K562 (cell line): ENCODE results near the gene ABR. TPM values are rescaled to one million over a fixed set of nuclear protein-coding genes. Genes with fewer than 3 reads are reported as not detected.

Source experiments
- ATAC-seq: fragments of 200-7000 bp; cut with Tn5 transposase; 3 replicates; pipeline ENCODE4 v1.9.1; 2020; ENCODE audit warnings: moderate library complexity
- BruUV-seq: library from RNA; stranded (reverse); fragments of 400-500 nt; replicated peaks from 2 replicates; lab custom pipeline; 2021; lab: Mats Ljungman, UMichigan
- CTCF ChIA-PET: fragments of 300-600 bp; formaldehyde crosslinking; extraction: SDS; loops from one replicate; lab custom pipeline; 2021; ENCODE audit warnings: low intra/inter-chr PET ratio; lab: Yijun Ruan, JAX
- POLR2A ChIA-PET: fragments of 300-600, 350-650 bp; sonication (Branson Sonifier 250); formaldehyde crosslinking; extraction: SDS; loops from one replicate; lab custom pipeline; 2021; ENCODE audit warnings: antibody characterized with exemption, inconsistent platforms; lab: Yijun Ruan, JAX
- DNase-seq, 4 experiments: peaks; one replicate each; pipeline versions ENCODE4 v3.0.0 to v3.0.0-alpha.2; 2011 to 2018; ENCODE audit warnings: low spot score in 3 of 4, mixed read lengths in 3 of 4; ENCODE audit errors: extremely low read depth in 1 of 4
- FAIRE-seq: peaks from 2 replicates; lab custom pipeline; 2011; peaks lifted over from hg19 to GRCh38; lab: Jason Lieb, UNC
- H2AFZ ChIP-seq: 2 replicates; pipeline ENCODE4 v1.6.0; 2011; ENCODE audit warnings: low read depth, low read length, control low read depth, inconsistent platforms
- H3K27ac ChIP-seq: fragments of 200-600 bp; 3 replicates; pipeline ENCODE4 v1.8.0; 2011; ENCODE audit warnings: low read depth, mild to moderate bottlenecking, control low read depth, inconsistent platforms, low read length, moderate library complexity, mixed read lengths; ENCODE audit errors: extremely low read depth
- H3K27me3 ChIP-seq, 2 experiments: fragments of 300-600 bp in 1 of 2; 2 replicates in 1 of 2; 3 replicates in 1 of 2; pipeline versions ENCODE4 v1.6.0 to v1.8.0; 2011; ENCODE audit warnings: inconsistent platforms in 2 of 2, low read length in 2 of 2, mild to moderate bottlenecking in 1 of 2, mixed read lengths in 1 of 2, moderate library complexity in 1 of 2; ENCODE audit not compliant: control insufficient read depth in 2 of 2, insufficient read depth in 2 of 2
- H3K36me3 ChIP-seq: fragments of 300-600 bp; 3 replicates; pipeline ENCODE4 v1.8.0; 2011; ENCODE audit warnings: mild to moderate bottlenecking, low read length, inconsistent platforms; ENCODE audit not compliant: control insufficient read depth, insufficient read depth
- H3K4me1 ChIP-seq, 2 experiments: fragments of 200-600 bp in 1 of 2; replicated peaks in 1 of 2; 2 replicates in 1 of 2; 3 replicates in 1 of 2; pipeline versions ENCODE4 v1.5.1 to v1.8.0; 2011; ENCODE audit warnings: inconsistent platforms in 2 of 2, low read length in 2 of 2, mild to moderate bottlenecking in 1 of 2, mixed read lengths in 1 of 2, moderate library complexity in 1 of 2; ENCODE audit not compliant: control insufficient read depth in 2 of 2, insufficient read depth in 2 of 2
- H3K4me2 ChIP-seq: 2 replicates; pipeline ENCODE4 v1.6.1; 2011; ENCODE audit warnings: low read length, control low read depth, inconsistent platforms, mixed read lengths; ENCODE audit not compliant: insufficient read depth
- H3K4me3 ChIP-seq: fragments of 200-600 bp; sonication (generic), shearing (Covaris generic); 2 replicates; pipeline ENCODE4 v1.5.1; 2016; ENCODE audit warnings: control low read depth, inconsistent platforms
- H3K79me2 ChIP-seq: fragments of 200-600 bp; 3 replicates; pipeline ENCODE4 v1.8.0; 2011; ENCODE audit warnings: low read length, inconsistent platforms; ENCODE audit not compliant: control insufficient read depth, insufficient read depth
- H3K9ac ChIP-seq, 2 experiments: 2 replicates each; pipeline versions ENCODE4 v1.6.0 to v1.6.1; 2011; ENCODE audit warnings: low read depth in 2 of 2, low read length in 2 of 2, control low read depth in 1 of 2, inconsistent platforms in 1 of 2, mild to moderate bottlenecking in 1 of 2, mixed read lengths in 1 of 2; ENCODE audit not compliant: insufficient read depth in 1 of 2
- H3K9me1 ChIP-seq: one replicate; pipeline ENCODE4 v1.6.0; 2011; ENCODE audit warnings: inconsistent platforms, mild to moderate bottlenecking, low read length, moderate library complexity; ENCODE audit not compliant: control insufficient read depth, insufficient read depth
- H3K9me3 ChIP-seq: replicated peaks from 2 replicates; pipeline ENCODE4 v1.5.1; 2011; ENCODE audit warnings: low read depth, low read length, inconsistent platforms; ENCODE audit not compliant: control insufficient read depth, insufficient read depth
- H4K20me1 ChIP-seq: replicated peaks from 2 replicates; pipeline ENCODE4 v1.6.1; 2011; ENCODE audit warnings: low read length, inconsistent platforms, mixed read lengths; ENCODE audit not compliant: control insufficient read depth, insufficient read depth
- AFF1 ChIP-seq, 2 experiments: fragments of 450-650 bp; IDR thresholded peaks; 2 replicates each; pipeline ENCODE4 v1.6.1; 2018; ENCODE audit warnings: mild to moderate bottlenecking in 2 of 2, low read depth in 1 of 2; ENCODE audit not compliant: partially characterized antibody in 2 of 2
- NFIX ChIP-seq: fragments of 250-450 bp; sonication (Bioruptor Pico); IDR thresholded peaks from 2 replicates; pipeline ENCODE4 v1.4.0; 2020; ENCODE audit warnings: low read depth, mild to moderate bottlenecking, moderate library complexity
- SMC3 ChIP-seq: conservative IDR thresholded peaks from 2 replicates; pipeline ENCODE4 v1.6.1; 2011; ENCODE audit warnings: low read depth, low read length, improper control_type of control experiment; ENCODE audit not compliant: insufficient read depth
- SRSF7 ChIP-seq: fragments of 200-400 bp; formaldehyde crosslinking; optimal IDR thresholded peaks from 2 replicates; pipeline ENCODE3; 2017; ENCODE audit warnings: mild to moderate bottlenecking, low read depth, low read length
- ZNF311 ChIP-seq: fragments of 250-450 bp; sonication (Bioruptor Pico); IDR thresholded peaks from 2 replicates; pipeline ENCODE4 v1.4.0; 2020; ENCODE audit warnings: mild to moderate bottlenecking, moderate library complexity
- ZNF583 ChIP-seq: fragments of 250-450 bp; sonication (Bioruptor Pico); IDR thresholded peaks from 2 replicates; pipeline ENCODE4 v1.4.0; 2020
- WGBS: fragments of 100-300 bp; shearing (Covaris generic); methylation state at CpG from one replicate; pipeline ENCODE4 v1.1.6; 2016; ENCODE audit warnings: low coverage, mixed read lengths; ENCODE audit not compliant: insufficient coverage; ENCODE audit errors: missing lambda C conversion rate; 5-methylcytosine and 5-hydroxymethylcytosine counted together
- in situ Hi-C: fragments of 300-500 bp; cut with MboI; formaldehyde crosslinking; loops from 4 replicates; pipeline ENCODE4 v1.15.0; 2018; ENCODE audit warnings: inconsistent platforms, mixed read lengths
- intact Hi-C: fragments of 100-400 bp; cut with micrococcal nuclease; formaldehyde crosslinking; loops from 2 replicates; pipeline ENCODE4 v1.14.2; 2022
- polyA plus RNA-seq, 8 experiments: library from polyadenylated mRNA; depleted of rRNA in 4 of 8; stranded (reverse) in 5 of 8; unstranded in 3 of 8; fragments of >200 nt; fragmentation: Nextera tagmentation in 2 of 8; fragmentation: Illumina TruSeq in 1 of 8; extraction: Ambion mirVana in 2 of 8; extraction: Trizol in 1 of 8; gene quantifications; 2 replicates each; pipeline versions ENCODE4 v1.2.1 to v1.2.3, GENCODE V29; 2011 to 2014; ENCODE audit warnings: inconsistent platforms in 1 of 8, missing spikeins in 1 of 8
- total RNA-seq, 7 experiments: library from RNA; depleted of rRNA in 6 of 7; stranded (reverse); fragments of >200 nt in 6 of 7; fragmentation: Illumina TruSeq in 2 of 7; extraction: Trizol in 2 of 7; gene quantifications; 2 replicates each; pipeline versions ENCODE4 v1.2.1 to v1.2.3, GENCODE V29; 2011 to 2021; ENCODE audit warnings: low replicate concordance in 1 of 7
- TF ChIP-seq, protein P1 (sequence below): fragments of 450-650 bp; formaldehyde crosslinking; conservative IDR thresholded peaks from 2 replicates; pipeline ENCODE4 v1.4.0; 2022; ENCODE audit warnings: mild to moderate bottlenecking, missing genetic modification characterization

ABR gene
- total and polyA plus RNA-seq, 9 of the 15 experiments (the other 6 are each of a cell fraction or from before 2014, with no cell fraction given): 0.07 to 1.6 (median 0.37) TPM; not detected in 1

DNA sequence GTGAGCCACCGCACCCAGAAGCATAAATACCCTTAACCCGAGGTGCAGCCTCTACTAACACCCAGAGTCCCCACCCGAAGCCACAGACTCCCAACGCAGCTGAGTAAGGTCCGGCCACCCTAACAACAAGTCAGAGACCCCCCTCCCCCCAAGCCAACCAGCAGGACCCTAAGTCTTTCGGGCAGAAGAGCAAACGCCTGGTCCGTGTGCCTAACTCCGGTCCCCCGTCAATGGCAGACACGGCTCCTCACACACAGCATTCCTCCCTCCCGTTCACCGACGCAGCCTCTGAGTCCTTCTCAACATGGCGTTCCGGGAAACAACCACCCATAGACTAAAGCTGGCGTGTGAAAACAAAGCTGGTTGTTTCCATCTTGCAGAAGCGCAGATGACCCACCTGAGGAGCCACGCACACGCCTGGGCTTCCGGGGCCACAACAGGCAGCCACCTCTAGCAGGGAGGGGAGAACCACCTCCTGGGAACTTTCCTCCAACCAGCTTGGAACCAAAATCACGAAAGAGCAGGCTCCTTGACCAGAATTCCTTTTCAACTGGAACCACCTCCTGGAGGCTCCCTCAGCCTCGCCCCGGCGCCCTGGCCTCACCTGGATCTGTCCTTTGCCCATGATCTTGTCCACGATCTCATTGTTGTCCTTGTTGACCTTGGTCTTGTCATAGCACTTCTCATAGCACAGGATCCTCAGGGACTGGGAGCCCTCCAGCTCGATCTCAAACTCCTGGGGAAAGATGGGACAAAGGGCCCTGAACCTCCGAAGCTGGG is 130.1 kb downstream of the ABR start:
- ChIA-PET CTCF (no interaction called here), POLR2A (no interaction called here)
- Histone ChIP-seq H3K36me3 (no peaks in the 10 kb centered on the region), H3K27me3 (peaks cover 11 to 62% of the 10 kb centered on the region in 2 experiments; a peak in 4 of 5 replicates), H3K27ac (no peak overlapping the region), H3K79me2 (no peaks in the 10 kb centered on the region), H4K20me1 (no peaks in the 10 kb centered on the region), H2AFZ (no peak overlapping the region), H3K9me1 (no peaks in the 10 kb centered on the region), H3K4me2 (no peak overlapping the region), H3K9me3 (no peaks in the 10 kb centered on the region), H3K4me1 (peaks cover 0 to 9% of the 10 kb centered on the region in 2 experiments; a peak in 2 of 5 replicates), H3K9ac (no peak overlapping the region), H3K4me3 (no peak overlapping the region)
- no peak for ATAC-seq
- no TSS peak for BruUV-seq
- intact Hi-C loops: no loop called here
- no peak for FAIRE-seq
- DNase-seq: no peak
- in situ Hi-C loops: no loop called here
- TF ChIP-seq ZNF311 (no peak), SRSF7 (no peak), ZNF583 (CRISPR knock-in tag) (no peak), SMC3 (no peak), AFF1 (IDR thresholded peaks at IDR 0.05; ENCODE audit: low read depth in 1 of 2, partially characterized antibody in 2 of 2) (no peak), NFIX (CRISPR knock-in tag) (no peak)
- TF ChIP-seq, protein P1, sequence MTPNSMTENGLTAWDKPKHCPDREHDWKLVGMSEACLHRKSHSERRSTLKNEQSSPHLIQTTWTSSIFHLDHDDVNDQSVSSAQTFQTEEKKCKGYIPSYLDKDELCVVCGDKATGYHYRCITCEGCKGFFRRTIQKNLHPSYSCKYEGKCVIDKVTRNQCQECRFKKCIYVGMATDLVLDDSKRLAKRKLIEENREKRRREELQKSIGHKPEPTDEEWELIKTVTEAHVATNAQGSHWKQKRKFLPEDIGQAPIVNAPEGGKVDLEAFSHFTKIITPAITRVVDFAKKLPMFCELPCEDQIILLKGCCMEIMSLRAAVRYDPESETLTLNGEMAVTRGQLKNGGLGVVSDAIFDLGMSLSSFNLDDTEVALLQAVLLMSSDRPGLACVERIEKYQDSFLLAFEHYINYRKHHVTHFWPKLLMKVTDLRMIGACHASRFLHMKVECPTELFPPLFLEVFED (CRISPR knock-in tag): no peak
- 6% methylated on average over 10 of the region's 28 CpGs for WGBS
